BJ (cell line): ENCODE results near the gene DENND2A. TPM values are rescaled to one million over a fixed set of nuclear protein-coding genes. Genes with fewer than 3 reads are reported as not detected.

Experiments used
- CTCF ChIA-PET: fragments of 350-600 bp; formaldehyde crosslinking; extraction: SDS; loops from one replicate; lab custom pipeline; 2021; ENCODE audit warnings: antibody characterized with exemption, inconsistent platforms; lab: Yijun Ruan, JAX
- POLR2A ChIA-PET: fragments of 300-600 bp; sonication (Branson Sonifier 250); formaldehyde crosslinking; extraction: SDS; loops from one replicate; lab custom pipeline; 2021; ENCODE audit warnings: antibody characterized with exemption; lab: Charles Lee
- DNase-seq: peaks from one replicate; pipeline ENCODE4 v3.0.0-alpha.2; 2011; ENCODE audit warnings: low read depth
- H3K27me3 ChIP-seq: 2 replicates; pipeline ENCODE4 v1.6.0; 2011; ENCODE audit warnings: low read length; ENCODE audit not compliant: control insufficient read depth, insufficient read depth
- H3K36me3 ChIP-seq: 2 replicates; pipeline ENCODE4 v1.5.1; 2011; ENCODE audit warnings: low read length; ENCODE audit not compliant: control insufficient read depth, insufficient read depth
- H3K4me3 ChIP-seq: 2 replicates; pipeline ENCODE4 v1.5.1; 2011; ENCODE audit warnings: low read depth, mild to moderate bottlenecking, control low read depth, low read length
- CTCF ChIP-seq: IDR thresholded peaks from 2 replicates; pipeline ENCODE4 v1.5.1; 2011; ENCODE audit warnings: low read depth, mild to moderate bottlenecking, control low read depth, inconsistent platforms, low read length, moderate library complexity; ENCODE audit not compliant: insufficient read depth
- polyA plus RNA-seq: library from polyadenylated mRNA; depleted of rRNA; stranded (reverse); fragments of >200 nt; gene quantifications from 2 replicates; pipeline ENCODE4 v1.2.3, GENCODE V29; 2011

DENND2A gene
- polyA plus RNA-seq, 1 experiment, result 3.3 TPM

DNA sequence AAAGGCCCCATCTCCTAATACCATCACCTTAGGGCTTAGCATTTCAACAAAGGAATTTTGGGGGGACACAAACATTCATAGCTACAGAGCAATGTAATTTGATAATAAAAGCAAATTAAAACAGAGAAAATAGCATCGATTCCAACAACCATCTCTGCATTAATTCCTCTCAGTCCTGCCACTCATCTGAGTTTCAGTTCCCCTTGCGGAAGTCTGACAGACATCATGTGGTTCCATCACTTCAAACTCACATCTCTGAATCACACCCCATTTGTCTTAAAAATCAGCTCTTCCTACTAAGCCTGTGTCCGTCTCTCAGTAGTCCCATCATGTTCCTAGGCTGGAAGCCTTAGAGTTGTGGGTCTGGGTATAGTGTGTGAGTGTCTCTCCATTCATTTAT lies 35.7 kb upstream of the DENND2A start:
- Histone ChIP-seq H3K4me3 (no peak overlapping the region), H3K36me3 (peaks cover 3% of the 10 kb centered on the region), H3K27me3 (no peaks in the 10 kb centered on the region)
- no peak for DNase-seq
- ChIA-PET CTCF (interaction anchor here (1.0 to 2.3 kb wide), 2 partner anchors 9 to 46 kb away, joined by 3 to 21 read pairs; no protein-coding TSS in a partner anchor), POLR2A (no interaction called here)
- no peak for TF ChIP-seq CTCF

DNA sequence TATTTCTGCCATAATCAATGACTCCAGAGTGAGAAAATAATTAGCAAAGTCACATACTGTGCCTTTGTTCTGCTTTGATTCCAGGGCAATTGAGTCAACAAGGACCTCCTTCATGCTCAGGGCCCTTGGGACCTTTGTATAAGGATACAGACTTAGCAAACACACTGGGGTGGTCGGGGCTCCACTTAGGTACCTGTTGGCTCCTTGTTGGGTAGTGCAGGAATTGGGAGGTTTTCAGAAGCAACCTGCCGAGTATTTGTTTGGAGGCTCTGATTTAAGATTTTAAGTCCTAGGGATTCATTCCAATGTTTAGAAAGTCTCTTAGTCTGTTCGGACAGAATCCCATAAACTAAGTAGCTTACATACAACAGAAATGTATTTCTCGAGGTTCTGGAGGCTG lies 35.1 kb upstream of the DENND2A start:
- no peak for TF ChIP-seq CTCF
- DNase-seq, result no peak
- H3K27me3 ChIP-seq, result no peaks in the 10 kb centered on the region
- no peak overlapping the region for H3K4me3 ChIP-seq
- POLR2A ChIA-PET, result no interaction called here
- peaks cover under 1% of the 10 kb centered on the region for H3K36me3 ChIP-seq
- CTCF ChIA-PET, result interaction anchor here (0.9 to 3.3 kb wide), 8 partner anchors 9 to 974 kb away, joined by 3 to 21 read pairs (median 6); no protein-coding TSS in a partner anchor

GRCh38 chr7:140674899-140675701 lies 34.5 kb upstream of the DENND2A start:
- TF ChIP-seq CTCF, result peak; percentile 64
- Histone ChIP-seq H3K36me3 (no peaks in the 10 kb centered on the region; the same call in none of the 2 replicates), H3K4me3 (no peak overlapping the region), H3K27me3 (no peaks in the 10 kb centered on the region)
- DNase-seq, result no peak
- POLR2A ChIA-PET, result interaction anchor here (0.6 kb wide), 1 partner anchor 21 kb away, joined by 3 read pairs; no protein-coding TSS in a partner anchor
- CTCF ChIA-PET, result interaction anchor here (0.6 to 3.3 kb wide), 11 partner anchors 10 to 975 kb away, joined by 3 to 21 read pairs (median 5); no protein-coding TSS in a partner anchor

DNA sequence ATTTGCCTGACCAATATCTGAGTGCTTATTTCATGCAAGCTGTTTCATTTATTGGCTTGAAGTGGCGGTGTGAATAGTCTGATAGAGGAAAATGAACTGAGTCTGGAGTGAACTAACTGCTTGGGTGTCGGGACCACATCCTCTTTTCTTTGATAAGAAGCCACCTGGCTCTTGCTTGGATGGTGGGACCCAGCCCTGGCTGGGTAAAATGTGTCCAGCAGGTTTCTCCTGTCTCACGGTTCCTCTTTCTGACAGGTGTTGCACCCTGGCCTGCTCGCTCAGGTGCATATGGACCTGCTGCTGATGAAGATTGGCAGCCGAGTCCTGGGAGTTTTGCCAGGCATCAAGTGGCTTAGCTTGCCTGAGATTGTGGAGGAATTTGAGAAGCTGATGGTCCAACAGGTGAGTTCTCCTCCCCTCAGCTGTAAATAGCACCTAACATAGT lies 33.8 kb upstream of the DENND2A start:
- POLR2A ChIA-PET, result interaction anchor here (0.7 kb wide), 1 partner anchor 11 kb away, joined by 3 read pairs; no protein-coding TSS in a partner anchor
- no peak for TF ChIP-seq CTCF
- Histone ChIP-seq H3K4me3 (no peak overlapping the region), H3K27me3 (no peaks in the 10 kb centered on the region), H3K36me3 (no peaks in the 10 kb centered on the region; the same call in none of the 2 replicates)
- DNase-seq, result no peak
- CTCF ChIA-PET, result interaction anchor here (0.6 to 3.3 kb wide), 7 partner anchors 11 to 859 kb away, joined by 3 to 21 read pairs (median 6); no protein-coding TSS in a partner anchor

DNA sequence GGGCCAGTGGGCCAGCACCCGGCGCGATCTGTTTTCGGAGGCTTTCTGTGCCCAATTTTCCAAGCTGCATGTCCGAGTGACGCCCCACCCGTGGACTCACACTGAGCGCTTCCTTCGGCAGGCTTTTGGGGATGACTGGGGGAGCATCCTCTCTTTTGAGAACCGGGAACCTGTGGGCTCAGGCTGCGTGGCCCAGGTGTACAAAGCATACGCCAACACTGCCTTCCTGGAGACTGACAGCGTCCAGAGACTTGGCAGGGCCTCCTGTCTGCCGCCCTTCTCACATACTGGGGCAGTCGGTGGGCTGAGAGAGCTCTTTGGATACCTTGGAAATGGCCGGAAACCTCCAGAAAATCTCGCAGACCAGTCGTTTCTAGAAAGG lies 33.2 kb upstream of the DENND2A start:
- ChIA-PET CTCF (interaction anchor here (0.9 to 3.3 kb wide), 5 partner anchors 11 to 156 kb away, joined by 3 to 21 read pairs (median 11); no protein-coding TSS in a partner anchor), POLR2A (interaction anchor here (0.7 kb wide), 1 partner anchor 12 kb away, joined by 3 read pairs; no protein-coding TSS in a partner anchor)
- H3K36me3 ChIP-seq, result no peaks in the 10 kb centered on the region; the same call in none of the 2 replicates

More for the DNA sequence above, 33.2 kb upstream of the DENND2A start:
- no peak for DNase-seq
- Histone ChIP-seq H3K4me3 (peak overlapping the region; percentile 65), H3K27me3 (no peaks in the 10 kb centered on the region)
- TF ChIP-seq CTCF, result no peak
